HCT116 (cell line): Measurements from ENCODE around the gene CYB561D1. TPM values are rescaled to one million over a fixed set of nuclear protein-coding genes. Genes with fewer than 3 reads are reported as not detected.

Source experiments
- total RNA-seq: library from RNA; stranded (reverse); gene quantifications from one replicate; pipeline ENCODE4 v1.2.1, GENCODE V29; 2021; ENCODE audit not compliant: unreplicated experiment

Gene CYB561D1
- total RNA-seq, 1 experiment from 2014 or later, result 5.9 TPM

Other genes starting within 250 kb of the CYB561D1 start
- 17.1 TPM for gene CELSR2, start 244.6 kb upstream of the CYB561D1 start, total RNA-seq
- 44.8 TPM for gene PSRC1, start 210.9 kb upstream of the CYB561D1 start, total RNA-seq
- gene MYBPHL, start 187.1 kb upstream of the CYB561D1 start, total RNA-seq, result 1.0 TPM
- gene SORT1, start 96.2 kb upstream of the CYB561D1 start, total RNA-seq, result 20.2 TPM
- 169 TPM for gene PSMA5, start 67.6 kb upstream of the CYB561D1 start, total RNA-seq
- gene SYPL2, start 27.5 kb upstream of the CYB561D1 start, total RNA-seq, result 1.3 TPM
- 7.2 TPM for gene ATXN7L2, start 10.2 kb upstream of the CYB561D1 start, total RNA-seq
- 0.10 TPM for gene AMIGO1, start 15.6 kb downstream of the CYB561D1 start, total RNA-seq
- not detected for gene GPR61, start 45.8 kb downstream of the CYB561D1 start, total RNA-seq
- 9.5 TPM for gene GNAI3, start 54.5 kb downstream of the CYB561D1 start, total RNA-seq
- gene GNAT2, start 125.5 kb downstream of the CYB561D1 start, total RNA-seq, result 0.76 TPM
- 69.9 TPM for gene AMPD2, start 125.7 kb downstream of the CYB561D1 start, total RNA-seq
- 15.9 TPM for gene GSTM4, start 162.0 kb downstream of the CYB561D1 start, total RNA-seq
- 5.9 TPM for gene GSTM2, start 174.0 kb downstream of the CYB561D1 start, total RNA-seq
- gene GSTM1, start 193.7 kb downstream of the CYB561D1 start, total RNA-seq, result not detected
- gene GSTM5, start 218.2 kb downstream of the CYB561D1 start, total RNA-seq, result not detected
- gene GSTM3, start 246.9 kb downstream of the CYB561D1 start, total RNA-seq, result 0.39 TPM